Bronchial epithelial cell (primary cell): ENCODE data around the gene ERICH2. TPM values are rescaled to one million over a fixed set of nuclear protein-coding genes. Genes with fewer than 3 reads are reported as not detected.

Experiments used
- DNase-seq: peaks from one replicate; pipeline ENCODE4 v3.0.0-alpha.2; 2010; ENCODE audit warnings: low read depth
- FAIRE-seq: peaks from 2 replicates; lab custom pipeline; 2011; peaks lifted over from hg19 to GRCh38; lab: Jason Lieb, UNC
- H3K27me3 ChIP-seq: 2 replicates; pipeline ENCODE4 v1.5.1; 2011; ENCODE audit warnings: low read length; ENCODE audit not compliant: control insufficient read depth, insufficient read depth
- H3K36me3 ChIP-seq: 2 replicates; pipeline ENCODE4 v1.5.1; 2011; ENCODE audit warnings: low read length; ENCODE audit not compliant: control insufficient read depth, insufficient read depth
- H3K4me3 ChIP-seq: 2 replicates; pipeline ENCODE4 v1.5.1; 2011; ENCODE audit warnings: mild to moderate bottlenecking, low read depth, low read length, control low read depth
- total RNA-seq: library from RNA; depleted of rRNA; stranded (reverse); fragments of >200 nt; gene quantifications from 2 replicates; pipeline ENCODE4 v1.2.1, GENCODE V29; 2014
- TF ChIP-seq, protein P1 (sequence below): IDR thresholded peaks from 2 replicates; pipeline ENCODE4 v1.5.1; 2011; ENCODE audit warnings: mild to moderate bottlenecking, moderate library complexity, low read length, control low read depth, inconsistent platforms; ENCODE audit not compliant: insufficient read depth, severe bottlenecking

The ERICH2 gene
- total RNA-seq, 1 donor from 2014 or later = 4.7 TPM

DNA sequence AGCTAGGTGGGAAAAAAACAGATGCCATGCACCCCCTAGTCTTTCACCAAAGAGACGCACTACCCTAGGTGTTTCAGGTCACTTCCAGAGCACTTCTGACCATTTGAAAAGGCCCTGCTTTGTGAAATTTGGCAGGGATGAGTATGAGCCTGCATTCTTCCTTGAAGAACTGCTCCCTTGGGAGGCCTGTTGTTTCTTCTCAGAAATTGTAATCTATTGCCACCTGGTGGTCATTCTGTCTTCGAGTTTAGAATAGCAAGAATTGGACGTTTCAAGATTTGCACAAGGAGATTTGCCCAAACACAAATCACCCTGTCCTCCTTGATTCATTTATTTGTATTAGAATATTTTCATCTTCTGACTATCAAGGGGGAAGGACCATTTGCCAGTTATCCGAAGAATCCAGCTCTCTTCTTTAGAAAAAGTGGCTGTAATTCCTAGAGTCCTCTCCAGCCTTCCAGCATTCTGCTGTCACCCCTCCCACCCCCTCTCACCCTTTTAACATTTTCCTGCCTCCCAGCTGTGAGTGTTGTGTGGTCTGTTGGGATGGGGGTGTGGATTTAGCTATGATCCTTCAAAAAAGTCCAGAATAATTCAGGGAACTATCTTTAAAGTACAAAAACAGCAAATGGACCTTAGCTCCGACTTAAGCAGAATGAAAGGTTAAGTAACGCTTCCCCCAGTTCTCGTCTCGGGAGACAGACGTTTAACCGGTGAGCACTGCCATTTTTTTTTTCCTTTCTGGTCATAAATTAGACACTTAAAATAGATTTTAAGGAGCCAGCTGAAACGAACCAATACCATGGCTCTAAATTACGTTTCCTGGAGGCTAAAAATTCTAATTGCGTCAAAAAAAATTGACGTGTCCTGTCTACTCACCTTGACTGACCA lies 42.8 kb downstream of the ERICH2 start:
- H3K27me3 ChIP-seq = peaks cover 29% of the 10 kb centered on the region

DNA sequence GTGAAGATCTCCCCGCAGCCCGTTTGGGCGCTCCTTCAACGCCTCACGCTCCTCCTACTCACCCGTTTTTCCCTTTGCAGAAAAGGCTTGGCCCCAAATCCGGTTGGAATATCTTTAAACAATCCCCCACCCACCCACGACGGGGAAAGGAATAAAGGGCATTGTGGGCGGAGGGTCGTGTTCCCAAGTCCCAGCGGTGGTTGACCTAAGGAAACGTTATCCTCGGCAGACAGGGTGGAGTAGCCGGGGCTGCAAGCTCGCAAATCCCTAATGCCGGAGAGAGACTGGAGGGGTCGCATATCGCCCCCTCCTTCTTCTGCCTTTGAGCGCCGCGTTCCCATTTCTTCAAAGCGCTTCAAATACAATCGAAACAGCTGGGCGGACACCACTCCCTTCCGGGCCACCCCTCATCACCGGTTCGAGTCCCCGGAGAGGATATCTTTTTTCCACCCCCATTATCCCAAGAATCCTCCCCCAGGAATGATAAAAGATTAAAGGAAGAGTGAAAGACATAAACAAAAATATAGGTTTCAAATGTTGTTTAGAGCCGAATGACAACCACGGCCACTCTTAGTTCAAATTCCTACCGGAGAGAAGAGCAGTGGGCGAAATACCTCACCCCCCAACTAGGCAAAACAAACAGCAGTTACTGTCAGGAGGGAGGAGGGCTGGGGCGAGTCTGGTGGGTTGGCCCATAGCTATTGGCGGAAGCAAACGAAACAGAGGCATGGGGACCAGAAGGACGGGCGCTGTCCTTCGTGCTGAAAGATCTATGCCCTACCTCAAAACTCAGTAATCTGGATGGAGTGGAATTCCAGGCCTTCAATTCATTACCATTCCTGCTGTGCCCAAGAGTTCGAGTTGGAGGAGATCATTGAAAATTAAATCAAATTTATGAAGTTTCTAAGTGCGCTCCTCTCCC lies 43.7 kb downstream of the ERICH2 start:
- Histone ChIP-seq H3K4me3 (no peak overlapping the region), H3K36me3 (no peaks in the 10 kb centered on the region), H3K27me3 (peaks cover 37% of the 10 kb centered on the region)
- TF ChIP-seq, protein P1, sequence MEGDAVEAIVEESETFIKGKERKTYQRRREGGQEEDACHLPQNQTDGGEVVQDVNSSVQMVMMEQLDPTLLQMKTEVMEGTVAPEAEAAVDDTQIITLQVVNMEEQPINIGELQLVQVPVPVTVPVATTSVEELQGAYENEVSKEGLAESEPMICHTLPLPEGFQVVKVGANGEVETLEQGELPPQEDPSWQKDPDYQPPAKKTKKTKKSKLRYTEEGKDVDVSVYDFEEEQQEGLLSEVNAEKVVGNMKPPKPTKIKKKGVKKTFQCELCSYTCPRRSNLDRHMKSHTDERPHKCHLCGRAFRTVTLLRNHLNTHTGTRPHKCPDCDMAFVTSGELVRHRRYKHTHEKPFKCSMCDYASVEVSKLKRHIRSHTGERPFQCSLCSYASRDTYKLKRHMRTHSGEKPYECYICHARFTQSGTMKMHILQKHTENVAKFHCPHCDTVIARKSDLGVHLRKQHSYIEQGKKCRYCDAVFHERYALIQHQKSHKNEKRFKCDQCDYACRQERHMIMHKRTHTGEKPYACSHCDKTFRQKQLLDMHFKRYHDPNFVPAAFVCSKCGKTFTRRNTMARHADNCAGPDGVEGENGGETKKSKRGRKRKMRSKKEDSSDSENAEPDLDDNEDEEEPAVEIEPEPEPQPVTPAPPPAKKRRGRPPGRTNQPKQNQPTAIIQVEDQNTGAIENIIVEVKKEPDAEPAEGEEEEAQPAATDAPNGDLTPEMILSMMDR = no peak
- FAIRE-seq (no peak), DNase-seq (peak; percentile 28)

More for the DNA sequence above, 42.8 kb downstream of the ERICH2 start:
- TF ChIP-seq, protein P1 = peak; percentile 50
- Histone ChIP-seq H3K4me3 (no peak overlapping the region), H3K36me3 (no peaks in the 10 kb centered on the region)
- DNase-seq (peak; percentile 75), FAIRE-seq (no peak)

DNA sequence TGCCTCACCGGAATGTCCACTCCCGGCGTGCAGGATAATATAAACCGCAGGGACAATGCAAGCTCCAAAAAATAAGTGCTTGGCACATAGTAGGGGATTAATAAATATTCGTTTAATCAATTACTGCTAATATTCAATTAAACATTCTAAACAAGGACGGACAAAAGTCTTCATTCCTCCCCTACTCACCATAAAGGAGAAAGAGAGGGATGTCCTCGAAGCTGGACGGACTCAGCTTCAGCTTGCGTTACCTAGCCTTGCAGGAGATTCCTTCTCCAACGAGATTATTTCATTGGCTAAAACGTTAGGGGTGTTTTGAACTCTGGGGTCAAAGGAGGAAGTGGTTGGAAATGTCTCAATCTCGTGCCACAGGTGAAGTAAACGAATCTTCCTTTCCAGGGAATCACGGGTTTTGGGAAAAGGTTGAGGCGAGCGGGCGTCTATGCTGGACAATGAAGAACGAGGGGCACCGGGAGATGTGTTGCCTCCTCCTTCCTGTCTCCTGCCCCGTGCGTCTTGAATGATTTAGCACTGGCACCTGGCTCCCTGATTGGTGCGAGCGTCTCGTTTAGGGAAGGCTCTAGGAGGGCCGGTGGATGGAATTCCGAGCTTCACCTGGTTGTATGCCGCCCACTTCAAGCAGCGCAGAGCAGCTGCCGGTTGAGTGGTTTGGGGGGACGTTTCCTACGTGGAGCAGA lies 44.5 kb downstream of the ERICH2 start:
- DNase-seq (no peak), FAIRE-seq (no peak)
- Histone ChIP-seq H3K36me3 (no peaks in the 10 kb centered on the region), H3K27me3 (peaks cover 44% of the 10 kb centered on the region), H3K4me3 (no peak overlapping the region)
- TF ChIP-seq, protein P1 = no peak

DNA sequence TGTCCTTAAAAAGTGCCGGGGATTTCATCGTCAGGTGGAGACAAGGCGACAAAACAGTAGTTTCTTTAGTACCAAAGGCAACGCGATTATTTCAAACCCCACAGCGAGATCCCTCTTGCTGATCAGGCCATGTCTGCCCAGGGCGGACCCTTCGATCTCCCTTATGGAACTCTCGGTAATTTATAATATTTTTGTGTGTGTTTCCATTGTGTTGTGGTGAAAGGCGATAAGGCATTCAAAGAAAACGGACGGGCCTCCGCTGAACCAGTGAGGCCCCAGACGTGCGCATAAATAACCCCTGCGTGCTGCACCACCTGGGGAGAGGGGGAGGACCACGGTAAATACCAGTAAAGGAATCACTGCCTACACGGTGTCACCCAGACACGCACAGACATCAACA lies 45.1 kb downstream of the ERICH2 start:
- no peak for DNase-seq
- H3K27me3 ChIP-seq = peaks cover 50% of the 10 kb centered on the region
- no peak for FAIRE-seq
- no peaks in the 10 kb centered on the region for H3K36me3 ChIP-seq
- H3K4me3 ChIP-seq = no peak overlapping the region
- TF ChIP-seq, protein P1 = no peak

DNA sequence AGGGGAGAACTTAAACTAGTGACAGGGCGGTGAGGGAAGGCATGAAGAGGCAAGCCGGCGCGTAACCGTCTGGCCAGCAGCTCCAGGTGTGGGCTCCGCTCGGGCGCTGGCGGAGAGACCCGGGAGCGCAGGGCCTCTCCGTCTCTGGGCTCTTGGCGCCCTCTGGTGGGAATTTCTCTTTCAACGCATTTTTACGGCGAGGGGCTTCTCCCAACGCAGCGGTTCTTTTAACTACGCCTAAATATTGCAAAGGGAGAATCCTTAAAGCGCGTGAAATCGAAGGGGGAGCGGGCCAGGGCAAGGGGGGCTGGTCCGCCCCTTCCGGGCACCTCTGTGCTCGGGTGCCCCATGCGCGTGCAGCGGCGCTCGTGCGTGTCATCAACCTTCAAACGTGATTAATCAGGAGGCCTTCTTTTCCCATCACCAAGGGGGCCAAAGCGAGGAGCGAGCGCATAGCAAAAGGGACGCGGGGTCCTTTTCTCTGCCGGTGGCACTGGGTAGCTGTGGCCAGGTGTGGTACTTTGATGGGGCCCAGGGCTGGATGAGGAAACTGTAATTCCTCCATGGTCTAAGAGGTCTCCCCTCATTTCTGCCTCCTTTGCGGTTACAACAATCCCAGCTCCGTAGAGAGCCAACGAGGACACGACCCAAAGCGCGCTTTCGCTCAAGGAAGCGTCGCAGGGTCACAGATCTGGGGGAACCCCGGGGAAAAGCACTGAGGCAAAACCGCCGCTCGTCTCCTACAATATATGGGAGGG lies 45.7 kb downstream of the ERICH2 start:
- H3K36me3 ChIP-seq = no peaks in the 10 kb centered on the region
- FAIRE-seq = no peak
- H3K27me3 ChIP-seq = peaks cover 56% of the 10 kb centered on the region
- DNase-seq = peak; percentile 33
- H3K4me3 ChIP-seq = peak overlapping the region; percentile 44
- TF ChIP-seq, protein P1 = peak; percentile 85
